ENCODE data around the gene SFTA2. TPM values are rescaled to one million over a fixed set of nuclear protein-coding genes. Genes with fewer than 3 reads are reported as not detected.

The SFTA2 gene
- total RNA-seq: not detected

DNA sequence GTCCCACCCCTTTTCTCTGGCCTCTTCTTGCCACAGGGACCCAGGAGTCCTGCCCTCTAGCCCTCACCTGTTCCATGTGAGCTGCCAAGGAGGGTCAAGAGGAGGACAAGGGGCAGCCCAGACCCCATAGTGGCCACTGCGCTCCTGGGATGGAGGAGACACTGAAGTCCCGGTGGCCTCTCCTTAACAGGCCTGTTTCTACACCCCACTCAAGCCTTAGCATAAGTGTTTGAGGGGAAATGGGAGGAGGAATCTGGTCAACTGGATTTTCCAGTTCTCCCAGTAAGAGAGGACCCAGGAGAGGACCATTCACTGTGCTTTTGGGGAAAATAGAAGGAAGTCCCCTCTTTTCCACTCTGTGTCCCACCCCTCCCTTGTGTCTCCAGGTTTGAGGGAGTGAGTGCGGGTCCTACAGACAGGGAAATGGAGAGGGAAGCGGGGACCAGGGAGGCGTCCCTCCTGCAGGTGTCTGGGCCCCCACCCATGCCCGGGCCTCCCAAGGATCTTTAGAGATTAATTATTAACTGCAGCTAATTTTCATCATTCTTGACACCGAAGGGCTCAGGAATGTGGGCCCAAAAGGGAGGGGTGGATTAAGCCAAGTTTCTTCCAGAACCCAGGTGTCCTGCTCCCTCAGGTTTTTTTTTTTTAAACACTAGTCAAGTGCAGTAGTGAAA lies at the start of gene SFTA2:
SFTA2 (minus strand) TSS at position 202 of the 677 bp plus-strand sequence; CDS start at position 128, 74 bp downstream.
- Histone ChIP-seq H3K36me3 (no peaks in the 10 kb centered on the region), H3K4me3 (no peak within 1 kb of the TSS), H3K27ac (no peak within 1 kb of the TSS), H3K4me1 (peaks cover 5 to 8% of the 10 kb centered on the region in 2 donors), H3K27me3 (no peaks in the 10 kb centered on the region), H3K9me3 (peaks cover 0 to 5% (median 0%) of the 10 kb centered on the region in 3 donors)
- TF ChIP-seq, protein P1, sequence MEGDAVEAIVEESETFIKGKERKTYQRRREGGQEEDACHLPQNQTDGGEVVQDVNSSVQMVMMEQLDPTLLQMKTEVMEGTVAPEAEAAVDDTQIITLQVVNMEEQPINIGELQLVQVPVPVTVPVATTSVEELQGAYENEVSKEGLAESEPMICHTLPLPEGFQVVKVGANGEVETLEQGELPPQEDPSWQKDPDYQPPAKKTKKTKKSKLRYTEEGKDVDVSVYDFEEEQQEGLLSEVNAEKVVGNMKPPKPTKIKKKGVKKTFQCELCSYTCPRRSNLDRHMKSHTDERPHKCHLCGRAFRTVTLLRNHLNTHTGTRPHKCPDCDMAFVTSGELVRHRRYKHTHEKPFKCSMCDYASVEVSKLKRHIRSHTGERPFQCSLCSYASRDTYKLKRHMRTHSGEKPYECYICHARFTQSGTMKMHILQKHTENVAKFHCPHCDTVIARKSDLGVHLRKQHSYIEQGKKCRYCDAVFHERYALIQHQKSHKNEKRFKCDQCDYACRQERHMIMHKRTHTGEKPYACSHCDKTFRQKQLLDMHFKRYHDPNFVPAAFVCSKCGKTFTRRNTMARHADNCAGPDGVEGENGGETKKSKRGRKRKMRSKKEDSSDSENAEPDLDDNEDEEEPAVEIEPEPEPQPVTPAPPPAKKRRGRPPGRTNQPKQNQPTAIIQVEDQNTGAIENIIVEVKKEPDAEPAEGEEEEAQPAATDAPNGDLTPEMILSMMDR (IDR thresholded peaks at IDR 0.05 in 4 of 5, conservative IDR thresholded peaks at IDR 0.05 in 1 of 5): no peak
- no peak for TF ChIP-seq POLR2A (IDR thresholded peaks at IDR 0.05)
- intact Hi-C loops (cut with DNase I; ENCODE audit: low total_unique reads): no loop called here
- ATAC-seq (no peak), DNase-seq (no peak)
- in situ Hi-C loops (cut with MboI; ENCODE audit: low sequenced_read_pairs in 4 of 4): no loop called here

DNA sequence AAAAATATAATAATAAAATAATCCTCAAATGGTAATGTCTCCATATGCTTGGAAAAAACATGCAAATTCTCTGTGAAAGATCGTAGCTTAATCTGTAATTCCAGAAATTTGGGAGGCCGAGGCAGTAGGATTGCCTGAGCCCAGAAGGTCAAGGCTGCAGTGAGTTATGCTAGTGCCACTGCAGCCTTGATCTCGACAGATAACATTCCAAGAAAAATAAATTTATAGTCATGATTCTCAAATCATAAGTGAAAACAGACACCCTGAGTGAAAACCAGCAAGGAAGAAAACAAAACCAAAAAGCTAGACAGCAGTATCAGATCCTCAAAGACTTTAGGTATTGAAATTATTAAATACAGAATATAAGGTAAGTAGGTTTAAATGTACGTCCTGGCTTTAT lies 47.7 kb upstream of the SFTA2 start:
- no peaks in the 10 kb centered on the region for H3K9me3 ChIP-seq
- no peaks in the 10 kb centered on the region for H3K36me3 ChIP-seq
- no peak overlapping the region for H3K4me3 ChIP-seq
- ATAC-seq (no peak), DNase-seq (no peak)
- in situ Hi-C loops (cut with MboI; ENCODE audit: low sequenced_read_pairs in 4 of 4): no loop called here
- TF ChIP-seq POLR2A (IDR thresholded peaks at IDR 0.05): no peak
- TF ChIP-seq, protein P1 (IDR thresholded peaks at IDR 0.05 in 4 of 5, conservative IDR thresholded peaks at IDR 0.05 in 1 of 5): no peak
- peaks cover 5 to 9% of the 10 kb centered on the region in 2 donors for H3K4me1 ChIP-seq
- H3K27ac ChIP-seq: no peak overlapping the region
- no peaks in the 10 kb centered on the region for H3K27me3 ChIP-seq
- intact Hi-C loops (cut with DNase I; ENCODE audit: low total_unique reads): no loop called here

DNA sequence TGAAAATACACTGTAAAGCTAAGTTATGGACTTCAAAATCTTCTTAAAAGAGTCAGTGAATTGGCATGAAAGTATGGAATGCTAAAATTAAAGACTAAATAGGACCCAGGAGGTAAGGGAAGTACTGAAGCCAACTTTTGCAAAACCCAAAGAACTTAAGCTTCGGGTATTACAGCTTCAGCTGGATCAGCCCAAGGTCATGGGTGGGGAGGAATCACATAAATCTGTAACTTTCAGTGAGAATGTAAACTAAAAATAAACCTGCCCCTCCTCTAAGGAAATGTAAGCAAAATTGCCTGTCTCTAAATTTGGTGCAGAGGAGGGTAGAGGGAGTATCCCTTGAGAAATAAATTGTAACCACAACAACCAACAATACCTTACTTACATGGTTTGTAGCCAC lies 47.2 kb upstream of the SFTA2 start:
- Histone ChIP-seq H3K4me3 (no peak overlapping the region), H3K4me1 (peaks cover 5 to 9% of the 10 kb centered on the region in 2 donors), H3K27ac (no peak overlapping the region), H3K9me3 (no peaks in the 10 kb centered on the region), H3K36me3 (no peaks in the 10 kb centered on the region), H3K27me3 (no peaks in the 10 kb centered on the region)
- in situ Hi-C loops (cut with MboI; ENCODE audit: low sequenced_read_pairs in 4 of 4): no loop called here
- intact Hi-C loops (cut with DNase I; ENCODE audit: low total_unique reads): no loop called here
- DNase-seq (no peak), ATAC-seq (no peak)
- no peak for TF ChIP-seq POLR2A (IDR thresholded peaks at IDR 0.05)
- TF ChIP-seq, protein P1 (IDR thresholded peaks at IDR 0.05 in 4 of 5, conservative IDR thresholded peaks at IDR 0.05 in 1 of 5): no peak

DNA sequence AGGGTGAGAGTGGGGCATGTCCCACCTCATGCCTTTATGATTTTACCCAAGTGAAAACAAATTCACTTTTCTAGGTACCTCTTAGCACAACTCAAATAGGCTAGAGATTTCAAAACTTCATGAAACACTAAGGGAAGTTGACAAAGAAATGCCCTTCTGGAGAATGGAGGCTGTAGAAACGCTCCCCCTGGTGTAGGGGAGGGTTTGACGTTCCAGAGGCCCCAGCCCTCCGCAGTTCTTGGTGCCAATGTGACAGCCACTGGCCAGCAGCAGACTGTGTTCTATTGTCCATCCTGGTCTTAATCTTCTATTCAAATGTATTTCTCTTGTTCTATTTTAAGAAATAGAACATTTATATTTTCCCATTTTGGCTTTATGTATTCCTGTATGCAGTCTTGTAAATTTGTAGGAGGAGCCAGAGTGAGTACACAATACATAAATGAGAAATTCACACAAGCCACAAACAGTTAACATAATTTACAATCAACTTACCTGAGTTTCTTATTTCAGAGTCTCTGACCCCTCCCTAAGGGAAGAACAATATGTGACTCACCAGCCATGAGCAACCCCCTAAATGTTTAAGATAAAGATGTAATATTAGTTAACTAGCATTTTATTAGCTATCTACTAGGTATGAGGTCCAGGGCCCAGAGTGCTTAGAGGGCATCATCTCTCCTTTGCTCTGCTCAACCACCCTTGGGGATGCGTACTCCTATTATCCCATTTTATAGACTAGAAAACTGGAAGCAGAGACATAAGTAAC lies 42.7 kb upstream of the SFTA2 start:
- Histone ChIP-seq H3K27ac (no peak overlapping the region), H3K4me1 (no peaks in the 10 kb centered on the region), H3K36me3 (no peaks in the 10 kb centered on the region), H3K27me3 (no peaks in the 10 kb centered on the region), H3K4me3 (no peak overlapping the region), H3K9me3 (no peaks in the 10 kb centered on the region)
- intact Hi-C loops (cut with DNase I; ENCODE audit: low total_unique reads): no loop called here
- DNase-seq (no peak), ATAC-seq (no peak)
- TF ChIP-seq, protein P1 (IDR thresholded peaks at IDR 0.05 in 4 of 5, conservative IDR thresholded peaks at IDR 0.05 in 1 of 5): no peak
- TF ChIP-seq POLR2A (IDR thresholded peaks at IDR 0.05): no peak
- in situ Hi-C loops (cut with MboI; ENCODE audit: low sequenced_read_pairs in 4 of 4): no loop called here

Measured in gastrocnemius medialis (tissue), 4 donors.